GM19193 (cell line): Measurements from ENCODE around the gene RBFA.

Experiments used
- POLR2A ChIP-seq: IDR thresholded peaks from 4 replicates; pipeline ENCODE4 v1.6.1; 2011; ENCODE audit not compliant: insufficient read depth, insufficient read length; ENCODE audit errors: extremely low read depth

The RBFA gene

GRCh38 chr18:80050797-80051196 is 16.6 kb downstream of the RBFA start:
- TF ChIP-seq POLR2A = no peak

GRCh38 chr18:80056095-80056494 is 21.9 kb downstream of the RBFA start:
- no peak for TF ChIP-seq POLR2A

- TF ChIP-seq POLR2A = no peak
These were observed 25.7 kb downstream of the RBFA start for GRCh38 chr18:80059945-80060344.

GRCh38 chr18:80065705-80066104 is 31.5 kb downstream of the RBFA start:
- TF ChIP-seq POLR2A = no peak

GRCh38 chr18:80067321-80067720 is 33.1 kb downstream of the RBFA start:
- no peak for TF ChIP-seq POLR2A

GRCh38 chr18:80067897-80068296 is 33.7 kb downstream of the RBFA start:
- no peak for TF ChIP-seq POLR2A

GRCh38 chr18:80068571-80069272 is 34.5 kb downstream of the RBFA start:
- no peak for TF ChIP-seq POLR2A

GRCh38 chr18:80070825-80071224 is 36.6 kb downstream of the RBFA start:
- TF ChIP-seq POLR2A = no peak

GRCh38 chr18:80074183-80074582 is 39.9 kb downstream of the RBFA start:
- TF ChIP-seq POLR2A = no peak

- TF ChIP-seq POLR2A = no peak
These were observed 40.5 kb downstream of the RBFA start for GRCh38 chr18:80074697-80075096.

- no peak for TF ChIP-seq POLR2A
These were observed 41.7 kb downstream of the RBFA start for GRCh38 chr18:80075940-80076339.

GRCh38 chr18:80076379-80076778 is 42.1 kb downstream of the RBFA start:
- no peak for TF ChIP-seq POLR2A

GRCh38 chr18:80077873-80078272 is 43.6 kb downstream of the RBFA start:
- TF ChIP-seq POLR2A = no peak
